Heart left ventricle (tissue), 16 donors: ENCODE results near the gene TLE4. TPM values are rescaled to one million over a fixed set of nuclear protein-coding genes. Genes with fewer than 3 reads are reported as not detected.

Experiments used
- ATAC-seq, 4 donors: fragments of 200-7000 bp; cut with Tn5 transposase; one replicate each; pipeline ENCODE4 v1.9.1; 2020 to 2022; ENCODE audit warnings: moderate library complexity in 4 of 4, mild to moderate bottlenecking in 3 of 4, moderate number of reproducible peaks in 1 of 4
- DNase-seq, 5 donors: peaks; one replicate each; pipeline ENCODE4 v3.0.0-alpha.2; 2020
- H3K27ac ChIP-seq, 12 donors: fragments of 200-600 bp; sonication (generic) in 4 of 12; one replicate each; pipeline versions ENCODE4 v1.5.0 to v1.8.0; 2016 to 2022; ENCODE audit warnings: mild to moderate bottlenecking in 2 of 12
- H3K27me3 ChIP-seq, 9 donors: fragments of 200-600 bp; sonication (generic) in 2 of 9; one replicate each; pipeline versions ENCODE4 v1.5.1 to v1.8.0; 2016 to 2022; ENCODE audit warnings: mild to moderate bottlenecking in 3 of 9
- H3K36me3 ChIP-seq, 9 donors: fragments of 200-600 bp; sonication (generic) in 2 of 9; one replicate each; pipeline versions ENCODE4 v1.5.0 to v1.8.0; 2018 to 2022; ENCODE audit warnings: mild to moderate bottlenecking in 2 of 9
- H3K4me1 ChIP-seq, 12 donors: fragments of 200-600 bp; sonication (generic) in 4 of 12; one replicate each; pipeline versions ENCODE4 v1.5.0 to v1.8.0; 2016 to 2022; ENCODE audit warnings: mild to moderate bottlenecking in 3 of 12
- H3K4me3 ChIP-seq, 12 donors: fragments of 200-600 bp; sonication (generic) in 4 of 12; one replicate each; pipeline versions ENCODE4 v1.5.0 to v1.8.0; 2017 to 2022; ENCODE audit warnings: mild to moderate bottlenecking in 9 of 12, moderate library complexity in 4 of 12
- H3K9me3 ChIP-seq, 12 donors: fragments of 200-600 bp; sonication (generic) in 4 of 12; one replicate each; pipeline versions ENCODE4 v1.5.0 to v1.8.0; 2016 to 2022; ENCODE audit warnings: mild to moderate bottlenecking in 1 of 12
- POLR2A ChIP-seq, 2 donors: fragments of 450-650 bp; IDR thresholded peaks; one replicate each; pipeline ENCODE4 v1.6.1; 2017; ENCODE audit warnings: antibody characterized with exemption in 2 of 2, mild to moderate bottlenecking in 2 of 2, moderate library complexity in 2 of 2
- WGBS, 4 donors: extraction: QIAGEN DNeasy Blood & Tissue Kit in 2 of 4; methylation state at CpG; one replicate each; pipeline versions ENCODE4 v1.1.5 to v1.1.7; 2013 to 2018; 5-methylcytosine and 5-hydroxymethylcytosine counted together
- intact Hi-C, 10 donors: fragments of 100-400 bp; cut with DNase I; formaldehyde crosslinking; loops; one replicate each; pipeline versions ENCODE4 v1.11.1 to v1.14.2; 2022
- polyA plus RNA-seq, 2 donors: library from polyadenylated mRNA; stranded (reverse); fragments of 200-250 nt; gene quantifications; one replicate each; pipeline ENCODE4 v1.2.3, GENCODE V29; 2013
- total RNA-seq, 9 donors: library from RNA; depleted of rRNA in 2 of 9; stranded (reverse); fragments of >200 nt in 2 of 9; fragmentation: NEBNext Ultra II Directional in 3 of 9; extraction: Animal tissue kit (Norgen Biotek cat#: 25700) in 3 of 9; gene quantifications; one replicate each; pipeline versions ENCODE4 v1.1.0 to v1.2.4, GENCODE V29; 2016 to 2023
- TF ChIP-seq, protein P1 (sequence below), 12 donors: fragments of 200-600 bp; sonication (generic) in 4 of 12; IDR thresholded peaks; one replicate each; pipeline versions ENCODE4 v1.5.0 to v1.8.0; 2018 to 2022; ENCODE audit warnings: antibody characterized with exemption in 12 of 12, mild to moderate bottlenecking in 5 of 12
- donor health status: ischemic (EF 13 %, LVEDD 7.1; RV severe dilation, severe dysfunction).
- donor health status: healthy with polysubstance abuse.
- donor health status: DM: no; HTN: yes; CAD: no.
- donor health status: DM: no; HTN: no; CAD: no.
- donor health status: ischemic (EF 25% LVEDD 6.9; RV normal size, moderate dysfunction).
- donor health status: ischemic (EF 25% LVEDD 5.7; RV mildly dilated, moderate dysfunction).
- donor health status: healthy.
- donor health status: DM: yes; HTN: yes; CAD: no.
- donor health status: ischemic (EF 35%, LVEDD 5.7; RV mildly dilated, moderate dysfunction).
- donor health status: nonischemic (EF 11% LVEDD 7.7; RV severe dilation, severe dysfunction).
- donor health status: DM: yes; HTN: yes; CAD: no.
- donor health status: PGD.
- donor health status: ischemic (EF 29% LVEDD 5.4; RV normal size, mild dysfunction).
- donor health status: nonischemic (EF 23%, LVEDD 6.1; RV moderate dilation, normal function).

Gene TLE4
- total and polyA plus RNA-seq, 11 donors, result 3.7 to 23.9 (median 13.8) TPM

- H3K27ac ChIP-seq, result no peak overlapping the region
- peaks cover 0 to 3% (median 0%) of the 10 kb centered on the region in 9 donors for H3K36me3 ChIP-seq
- no peak overlapping the region for H3K4me3 ChIP-seq
- H3K9me3 ChIP-seq, result no peaks in the 10 kb centered on the region
- H3K27me3 ChIP-seq, result no peaks in the 10 kb centered on the region
- peaks cover 0 to 67% (median 29%) of the 10 kb centered on the region in 12 donors for H3K4me1 ChIP-seq
- TF ChIP-seq, protein P1, sequence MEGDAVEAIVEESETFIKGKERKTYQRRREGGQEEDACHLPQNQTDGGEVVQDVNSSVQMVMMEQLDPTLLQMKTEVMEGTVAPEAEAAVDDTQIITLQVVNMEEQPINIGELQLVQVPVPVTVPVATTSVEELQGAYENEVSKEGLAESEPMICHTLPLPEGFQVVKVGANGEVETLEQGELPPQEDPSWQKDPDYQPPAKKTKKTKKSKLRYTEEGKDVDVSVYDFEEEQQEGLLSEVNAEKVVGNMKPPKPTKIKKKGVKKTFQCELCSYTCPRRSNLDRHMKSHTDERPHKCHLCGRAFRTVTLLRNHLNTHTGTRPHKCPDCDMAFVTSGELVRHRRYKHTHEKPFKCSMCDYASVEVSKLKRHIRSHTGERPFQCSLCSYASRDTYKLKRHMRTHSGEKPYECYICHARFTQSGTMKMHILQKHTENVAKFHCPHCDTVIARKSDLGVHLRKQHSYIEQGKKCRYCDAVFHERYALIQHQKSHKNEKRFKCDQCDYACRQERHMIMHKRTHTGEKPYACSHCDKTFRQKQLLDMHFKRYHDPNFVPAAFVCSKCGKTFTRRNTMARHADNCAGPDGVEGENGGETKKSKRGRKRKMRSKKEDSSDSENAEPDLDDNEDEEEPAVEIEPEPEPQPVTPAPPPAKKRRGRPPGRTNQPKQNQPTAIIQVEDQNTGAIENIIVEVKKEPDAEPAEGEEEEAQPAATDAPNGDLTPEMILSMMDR (IDR thresholded peaks at IDR 0.05), result no peak
- TF ChIP-seq POLR2A (IDR thresholded peaks at IDR 0.05), result no peak
- no peak for ATAC-seq
- 68 to 85% (median 78%) methylated on average over 8 of the region's 8 CpGs for WGBS, 4 donors
- no peak for DNase-seq
- intact Hi-C loops, result loop anchor here in 4 of 10 donors (5.0 to 10.0 kb wide), 2 partner anchors 91 to 93 kb away; partner anchors contain the start of gene TLE4 (in 4 of the 4)
Measured at GRCh38 chr9:79665369-79665768, 93.6 kb downstream of the TLE4 start.

GRCh38 chr9:79665931-79666330 is 94.2 kb downstream of the TLE4 start:
- H3K9me3 ChIP-seq, result no peaks in the 10 kb centered on the region
- TF ChIP-seq, protein P1 (IDR thresholded peaks at IDR 0.05), result no peak
- TF ChIP-seq POLR2A (IDR thresholded peaks at IDR 0.05), result no peak
- H3K27ac ChIP-seq, result no peak overlapping the region
- no peak overlapping the region for H3K4me3 ChIP-seq
- peaks cover 0 to 67% (median 29%) of the 10 kb centered on the region in 12 donors for H3K4me1 ChIP-seq
- DNase-seq, result no peak
- peaks cover 0 to 6% (median 0%) of the 10 kb centered on the region in 9 donors for H3K36me3 ChIP-seq
- H3K27me3 ChIP-seq, result no peaks in the 10 kb centered on the region
- intact Hi-C loops, result loop anchor here in 4 of 10 donors (5.0 to 10.0 kb wide), 2 partner anchors 91 to 94 kb away; partner anchors contain the start of gene TLE4 (in 4 of the 4)
- WGBS, 4 donors, result 78 to 97% (median 86%) methylated on average over 2 of the region's 2 CpGs
- ATAC-seq, result no peak

GRCh38 chr9:79667120-79667519 is 95.4 kb downstream of the TLE4 start:
- Histone ChIP-seq H3K27me3 (no peaks in the 10 kb centered on the region), H3K4me1 (peaks cover 0 to 57% (median 27%) of the 10 kb centered on the region in 12 donors), H3K36me3 (peaks cover 0 to 6% (median 0%) of the 10 kb centered on the region in 9 donors), H3K9me3 (no peaks in the 10 kb centered on the region), H3K27ac (no peak overlapping the region), H3K4me3 (no peak overlapping the region)
- intact Hi-C loops, result loop anchor here in 4 of 10 donors (5.0 to 10.0 kb wide), 2 partner anchors 92 to 95 kb away; partner anchors contain the start of gene TLE4 (in 4 of the 4)
- no peak for ATAC-seq
- WGBS, 4 donors, result 93 to 95% (median 95%) methylated on average over 3 of the region's 3 CpGs
- DNase-seq, result no peak
- TF ChIP-seq, protein P1 (IDR thresholded peaks at IDR 0.05), result no peak
- TF ChIP-seq POLR2A (IDR thresholded peaks at IDR 0.05), result no peak

GRCh38 chr9:79667817-79668436 is 96.2 kb downstream of the TLE4 start:
- Histone ChIP-seq H3K27me3 (no peaks in the 10 kb centered on the region), H3K36me3 (peaks cover 0 to 6% (median 0%) of the 10 kb centered on the region in 9 donors), H3K4me1 (peaks cover 0 to 49% (median 23%) of the 10 kb centered on the region in 12 donors), H3K9me3 (no peaks in the 10 kb centered on the region), H3K4me3 (no peak overlapping the region), H3K27ac (no peak overlapping the region)
- 53 to 62% (median 58%) methylated on average over 9 of the region's 9 CpGs for WGBS, 4 donors
- DNase-seq, result no peak
- ATAC-seq, result no peak
- TF ChIP-seq POLR2A (IDR thresholded peaks at IDR 0.05), result no peak
- TF ChIP-seq, protein P1 (IDR thresholded peaks at IDR 0.05), result no peak
- intact Hi-C loops, result loop anchor here in 4 of 10 donors (5.0 to 10.0 kb wide), 2 partner anchors 93 to 96 kb away; partner anchors contain the start of gene TLE4 (in 4 of the 4)
